HG03066 (cell line): ENCODE measurements around the gene TAF7.
"Not testable (repeated sequence)": the region's sequence is repeated elsewhere in the genome, so short reads cannot be mapped to it uniquely, and the experiment has no call there.

ENCODE experiments used
- ATAC-seq: cut with Tn5 transposase; IDR thresholded peaks from one replicate; pipeline ENCODE4 v1.9.1; 2021; ENCODE audit warnings: low read depth; ENCODE audit not compliant: unreplicated experiment

TAF7 gene

DNA sequence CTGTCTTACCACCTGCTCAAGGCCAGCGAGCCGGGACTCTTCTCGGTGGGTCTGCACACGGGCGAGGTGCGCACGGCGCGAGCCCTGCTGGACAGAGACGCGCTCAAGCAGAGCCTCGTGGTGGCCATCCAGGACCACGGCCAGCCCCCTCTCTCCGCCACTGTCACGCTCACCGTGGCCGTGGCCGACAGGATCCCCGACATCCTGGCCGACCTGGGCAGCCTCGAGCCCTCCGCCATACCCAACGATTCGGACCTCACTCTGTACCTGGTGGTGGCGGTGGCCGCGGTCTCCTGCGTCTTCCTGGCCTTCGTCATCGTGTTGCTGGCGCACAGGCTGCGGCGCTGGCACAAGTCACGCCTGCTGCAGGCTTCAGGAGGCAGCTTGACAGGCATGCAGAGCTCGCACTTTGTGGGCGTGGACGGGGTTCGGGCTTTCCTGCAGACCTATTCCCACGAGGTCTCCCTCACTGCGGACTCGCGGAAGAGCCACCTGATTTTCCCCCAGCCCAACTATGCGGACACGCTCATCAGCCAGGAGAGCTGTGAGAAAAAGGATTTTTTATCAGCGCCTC is 20.3 kb upstream of the TAF7 start:
- not testable (repeated sequence) for ATAC-seq

DNA sequence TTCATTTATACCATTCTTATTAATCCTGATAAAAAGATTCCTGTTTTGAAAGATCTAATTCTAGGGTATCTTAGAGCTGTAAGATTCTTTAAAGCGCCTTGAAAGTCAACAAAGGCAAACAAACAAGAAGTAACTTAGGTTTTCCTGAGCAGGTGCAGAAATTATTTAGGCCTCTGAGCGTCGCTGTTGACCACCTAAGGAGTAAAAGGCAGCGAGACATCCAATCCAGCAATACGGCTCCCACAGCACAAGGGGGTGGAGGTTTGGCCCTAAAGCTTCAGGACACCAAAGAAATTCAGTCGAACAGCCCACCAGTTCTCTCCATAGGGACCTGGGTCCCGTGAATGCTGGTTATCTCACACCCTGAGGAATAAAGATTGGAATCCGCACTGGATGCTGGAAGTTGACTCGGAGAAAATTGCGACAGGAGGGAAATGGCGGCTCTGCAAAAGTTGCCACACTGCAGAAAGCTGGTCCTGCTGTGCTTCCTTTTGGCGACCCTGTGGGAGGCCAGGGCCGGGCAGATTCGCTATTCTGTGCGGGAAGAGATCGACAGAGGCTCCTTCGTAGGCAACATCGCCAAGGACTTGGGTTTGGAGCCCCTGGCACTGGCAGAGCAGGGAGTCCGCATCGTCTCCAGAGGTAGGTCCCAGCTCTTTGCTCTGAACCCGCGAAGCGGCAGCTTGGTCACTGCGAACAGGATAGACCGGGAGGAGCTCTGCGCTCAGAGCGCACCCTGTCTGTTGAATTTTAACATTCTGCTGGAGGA is 18.1 kb upstream of the TAF7 start, which contains the start of gene PCDHGA2:
Gene PCDHGA2 (plus strand): TSS at position 223 of the 769 bp plus-strand sequence.
- ATAC-seq, result no peak

DNA sequence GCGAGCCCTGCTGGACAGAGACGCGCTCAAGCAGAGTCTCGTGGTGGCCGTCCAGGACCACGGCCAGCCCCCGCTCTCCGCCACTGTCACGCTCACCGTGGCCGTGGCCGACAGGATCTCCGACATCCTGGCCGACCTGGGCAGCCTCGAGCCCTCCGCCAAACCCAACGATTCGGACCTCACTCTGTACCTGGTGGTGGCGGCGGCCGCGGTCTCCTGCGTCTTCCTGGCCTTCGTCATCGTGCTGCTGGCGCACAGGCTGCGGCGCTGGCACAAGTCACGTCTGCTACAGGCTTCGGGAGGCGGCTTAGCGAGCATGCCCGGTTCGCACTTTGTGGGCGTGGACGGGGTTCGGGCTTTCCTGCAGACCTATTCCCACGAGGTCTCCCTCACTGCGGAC is 12.0 kb upstream of the TAF7 start:
- ATAC-seq, result not testable (repeated sequence)

DNA sequence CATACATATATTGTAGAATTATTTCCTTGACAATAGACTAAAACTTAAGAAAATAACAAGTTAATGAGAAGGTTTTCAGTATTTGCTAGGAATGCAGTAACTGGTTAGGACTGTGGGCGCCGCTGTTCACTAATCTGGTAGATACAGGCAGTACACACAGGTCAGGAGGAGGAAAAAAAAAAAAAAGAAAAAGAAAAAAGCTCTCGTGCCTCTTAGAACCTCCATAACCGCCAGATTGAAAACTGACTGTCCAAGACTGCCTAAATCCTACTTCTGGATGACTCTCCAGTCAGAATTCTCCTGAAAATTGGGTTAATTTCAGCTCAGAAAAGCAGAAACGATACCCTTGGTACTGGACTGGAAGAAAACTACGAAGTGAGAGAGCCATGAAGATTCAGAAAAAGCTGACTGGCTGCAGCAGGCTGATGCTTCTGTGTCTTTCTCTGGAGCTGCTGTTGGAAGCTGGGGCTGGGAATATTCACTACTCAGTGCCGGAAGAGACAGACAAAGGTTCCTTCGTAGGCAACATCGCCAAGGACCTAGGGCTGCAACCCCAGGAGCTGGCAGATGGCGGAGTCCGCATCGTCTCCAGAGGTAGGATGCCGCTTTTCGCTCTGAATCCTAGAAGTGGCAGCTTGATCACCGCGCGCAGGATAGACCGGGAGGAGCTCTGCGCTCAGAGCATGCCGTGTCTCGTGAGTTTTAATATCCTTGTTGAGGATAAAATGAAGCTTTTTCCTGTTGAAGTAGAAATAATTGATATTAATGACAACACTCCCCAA is 9.9 kb upstream of the TAF7 start, which contains the start of gene PCDHGA1:
Gene PCDHGA1 (plus strand): TSS at position 216 of the 782 bp plus-strand sequence.
- ATAC-seq, result peak; percentile 52

DNA sequence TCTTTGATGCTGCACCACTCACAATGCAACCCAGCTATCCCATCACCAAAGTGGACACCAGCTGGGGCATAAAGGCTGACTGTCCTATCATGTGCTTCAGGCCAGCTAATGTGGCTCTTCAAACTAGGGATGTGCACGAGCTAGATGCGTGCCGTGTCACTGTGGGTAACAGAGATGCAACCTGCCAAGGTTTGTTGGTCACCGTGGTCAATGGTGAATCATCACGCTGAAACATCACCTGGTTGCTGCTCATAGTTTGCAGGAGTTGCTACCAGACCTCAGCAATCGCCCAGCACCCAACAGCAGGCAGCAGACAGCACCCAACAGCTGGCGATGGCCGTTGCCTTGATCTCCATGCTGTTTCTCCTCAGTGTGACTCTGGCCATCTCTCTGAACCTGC is 7.6 kb upstream of the TAF7 start:
- ATAC-seq, result no peak

DNA sequence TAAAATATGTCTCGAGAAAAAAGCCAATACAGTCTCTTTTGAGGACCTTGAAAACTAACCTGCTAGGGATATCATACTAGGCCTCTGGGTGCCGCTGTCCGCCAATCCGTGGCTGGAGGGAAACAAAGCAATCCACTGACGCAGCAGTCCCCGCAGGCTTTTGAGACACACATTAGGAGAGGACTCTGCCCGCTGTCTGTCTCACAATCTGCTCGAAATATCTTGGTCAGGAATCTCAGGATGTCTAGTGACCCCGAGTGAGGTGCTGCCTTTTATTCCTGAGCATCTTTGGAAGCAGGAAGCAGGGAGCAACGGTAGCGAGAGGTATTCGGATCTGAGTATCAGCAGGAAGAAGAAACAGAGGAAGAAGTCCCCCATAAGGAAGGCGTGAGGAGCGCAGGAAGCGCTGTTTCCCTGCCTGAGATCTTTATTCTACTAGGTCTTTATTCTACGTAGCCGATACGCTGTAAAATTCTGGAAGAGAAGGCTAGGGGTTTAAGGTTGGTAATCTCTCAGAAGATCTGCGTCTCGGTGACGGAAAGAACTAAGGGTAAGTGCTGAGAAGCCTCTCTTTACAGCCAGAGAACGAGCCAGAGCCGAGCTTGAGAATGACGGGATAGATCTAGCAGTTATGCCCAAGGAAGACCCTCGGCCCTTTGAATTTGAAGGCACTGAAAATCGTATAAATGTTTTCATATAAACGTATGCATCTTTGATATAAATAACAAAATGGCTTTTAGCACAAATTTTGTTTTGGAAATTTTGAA is 5.7 kb upstream of the TAF7 start:
- ATAC-seq, result peak; percentile 62

DNA sequence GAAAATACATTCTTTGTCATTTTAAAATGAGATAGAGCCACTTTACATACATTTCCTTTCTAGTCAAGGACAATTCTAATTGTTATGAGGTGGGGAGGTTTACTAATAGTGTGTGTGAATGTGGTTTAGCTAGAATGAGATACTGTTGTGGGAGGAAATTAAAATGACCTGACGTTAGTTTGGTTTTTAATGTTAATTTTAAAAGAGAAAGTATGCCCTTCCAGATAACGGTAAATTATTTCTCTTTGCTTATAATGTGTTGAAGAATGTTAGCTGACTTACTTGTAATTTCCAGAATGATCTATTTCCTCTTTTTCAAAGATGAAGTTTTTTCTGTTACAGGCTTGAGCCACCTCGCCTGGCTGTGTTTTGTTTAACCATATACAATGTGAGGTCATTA is 1.7 kb upstream of the TAF7 start:
- no peak for ATAC-seq

DNA sequence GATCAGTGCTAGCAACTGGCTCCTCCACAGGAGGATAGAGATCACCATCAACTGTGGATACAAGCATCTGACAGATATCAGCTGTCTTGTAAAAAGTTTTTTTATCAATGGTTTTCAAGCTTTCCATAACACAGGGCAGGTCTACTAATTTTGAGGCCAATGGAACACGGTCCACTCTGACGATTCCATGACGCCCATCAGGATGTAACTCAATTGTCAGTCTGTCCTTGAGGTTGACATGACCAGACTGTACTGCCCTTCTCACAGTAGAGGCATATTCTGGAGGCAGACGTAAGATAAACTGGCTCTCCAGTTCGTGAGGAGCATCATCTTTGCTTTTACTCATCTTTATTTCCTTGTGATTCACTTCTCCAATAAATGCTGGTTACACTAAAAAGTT is 885 bp downstream of the TAF7 start:
- no peak for ATAC-seq

DNA sequence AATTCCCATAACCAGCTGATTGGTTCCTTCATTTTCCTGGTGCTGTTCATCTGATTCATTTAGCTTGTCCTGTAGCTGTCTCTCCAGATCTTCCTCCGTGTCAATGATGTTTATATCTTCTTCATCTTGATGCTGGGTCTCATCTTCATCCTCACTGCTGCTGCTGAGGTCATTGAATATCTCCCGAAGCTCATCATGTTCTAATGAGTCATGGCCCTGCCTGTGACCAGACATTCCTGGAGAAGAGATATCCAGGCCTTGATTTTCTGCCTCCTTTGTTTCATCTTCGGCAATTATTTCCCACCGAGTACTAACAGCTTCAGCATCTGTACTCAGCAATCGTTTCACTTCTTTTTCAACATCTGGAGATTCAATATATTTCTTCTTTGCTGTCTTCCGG is 1.4 kb downstream of the TAF7 start:
- ATAC-seq, result no peak

DNA sequence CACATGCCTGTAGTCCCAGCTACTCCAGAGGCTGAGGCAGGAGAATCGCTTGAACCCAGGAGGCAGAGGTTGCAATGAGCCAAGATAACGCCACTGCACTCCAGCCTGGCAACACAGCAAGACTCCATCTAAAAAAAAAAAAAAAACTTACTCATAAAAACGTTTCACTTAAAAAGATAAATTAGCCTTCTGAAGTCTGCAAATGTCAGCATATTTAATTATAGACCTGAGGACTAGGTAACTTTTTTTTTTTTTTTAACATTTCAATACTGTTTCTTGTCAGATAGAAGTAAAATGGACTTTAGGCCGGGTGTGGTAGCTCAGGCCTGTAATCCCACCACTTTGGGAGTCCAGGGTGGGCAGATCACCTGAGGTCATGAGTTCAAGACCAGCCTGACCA is 3.6 kb downstream of the TAF7 start:
- ATAC-seq, result not testable (repeated sequence)

DNA sequence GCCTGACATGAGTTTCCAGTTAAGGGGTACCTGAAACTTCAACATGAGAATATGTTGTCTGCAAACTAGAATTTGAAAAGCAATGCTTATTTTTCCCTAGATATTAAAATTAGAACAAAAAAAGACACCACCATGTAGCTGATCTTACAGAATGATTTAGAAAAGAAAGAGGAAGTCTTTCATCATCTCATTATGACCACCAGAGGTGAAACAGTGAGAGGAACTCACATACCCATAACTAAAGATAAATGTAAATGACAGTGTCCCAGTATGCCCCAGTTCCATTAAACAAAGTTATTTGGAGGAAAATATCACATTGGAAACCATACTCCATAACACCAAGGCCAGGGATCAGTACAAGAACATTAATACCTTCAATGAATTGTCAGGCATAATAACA is 6.9 kb downstream of the TAF7 start:
- no peak for ATAC-seq

DNA sequence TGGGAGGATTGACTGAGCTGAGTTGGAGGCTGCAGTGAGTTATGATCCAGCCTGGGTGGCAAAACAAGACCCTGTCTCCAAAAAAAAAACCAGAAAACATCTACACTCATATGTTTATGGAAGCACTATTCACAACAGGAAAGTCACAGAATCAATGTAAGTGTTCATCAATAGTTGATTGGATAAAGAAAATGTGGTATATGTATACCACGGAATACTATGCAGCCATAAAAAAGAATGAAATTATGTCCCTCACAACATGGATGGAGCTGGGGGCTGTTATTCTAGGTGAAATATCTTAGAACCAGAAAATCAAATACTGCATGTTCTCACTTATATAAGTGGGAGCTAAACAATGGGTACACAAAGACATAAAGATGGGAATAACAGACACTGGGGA is 14.0 kb downstream of the TAF7 start:
- ATAC-seq, result no peak

DNA sequence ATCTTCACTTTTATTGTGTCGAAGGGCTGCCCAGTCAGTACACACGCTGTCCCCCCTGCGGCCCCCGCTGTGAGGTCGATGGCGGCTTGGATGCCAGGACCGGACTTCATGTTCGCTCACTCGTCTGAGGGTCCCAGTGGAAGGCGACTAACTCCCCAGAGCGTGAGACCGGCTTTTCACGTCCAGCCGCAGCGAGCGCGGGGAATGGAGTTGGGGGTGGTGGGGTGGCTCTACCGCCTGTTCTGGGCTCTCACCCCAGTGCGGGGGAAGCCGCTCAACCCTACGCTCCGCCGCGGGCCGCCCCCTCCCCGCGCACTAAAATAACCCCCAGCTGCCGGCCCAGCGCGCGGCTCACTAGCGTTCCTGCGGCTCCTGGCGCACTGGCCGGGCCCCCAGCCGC is 16.8 kb downstream of the TAF7 start, which contains the start of gene SLC25A2:
Gene SLC25A2 (minus strand): TSS at position 294 of the 400 bp plus-strand sequence. CDS start 184 bp downstream, at position 110.
- ATAC-seq, result no peak

DNA sequence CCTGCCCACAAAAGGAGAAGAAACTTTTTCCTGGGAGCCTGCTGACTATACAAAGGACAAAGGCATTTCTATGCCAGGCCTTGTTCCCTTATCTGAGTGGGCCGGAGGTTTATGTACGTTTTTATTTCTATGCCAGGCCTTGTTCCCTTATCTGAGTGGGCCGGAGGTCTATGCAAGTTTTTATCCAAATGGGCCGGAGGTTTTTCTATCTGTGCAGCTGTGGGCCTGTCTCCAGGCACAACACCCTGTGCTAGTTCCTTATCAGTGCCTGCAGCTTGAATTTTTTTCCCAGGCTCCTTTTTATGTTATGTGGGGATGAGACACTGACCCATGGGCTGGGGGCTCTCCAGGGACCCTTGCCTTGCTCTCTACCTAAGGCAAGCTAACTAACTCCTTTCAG is 22.2 kb downstream of the TAF7 start:
- no peak for ATAC-seq

DNA sequence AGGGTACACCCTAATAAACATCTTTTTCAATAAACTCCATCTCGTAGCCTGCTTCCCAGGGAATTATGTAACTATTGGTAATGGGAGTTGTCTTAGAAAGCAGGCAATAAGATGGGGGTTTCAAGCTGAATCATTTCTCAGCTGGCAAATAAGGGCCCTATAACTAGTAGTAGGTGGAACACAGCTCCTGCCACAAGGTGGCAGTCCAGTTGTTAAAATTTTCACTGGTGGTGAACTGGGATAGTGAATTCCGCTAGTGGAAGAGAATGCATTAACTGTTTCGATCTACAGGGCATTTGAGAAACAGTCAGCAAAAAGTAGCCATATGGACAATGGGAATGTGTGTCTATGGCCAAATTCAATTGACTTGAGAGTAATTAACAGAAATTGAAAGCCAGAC is 47.7 kb downstream of the TAF7 start:
- no peak for ATAC-seq

DNA sequence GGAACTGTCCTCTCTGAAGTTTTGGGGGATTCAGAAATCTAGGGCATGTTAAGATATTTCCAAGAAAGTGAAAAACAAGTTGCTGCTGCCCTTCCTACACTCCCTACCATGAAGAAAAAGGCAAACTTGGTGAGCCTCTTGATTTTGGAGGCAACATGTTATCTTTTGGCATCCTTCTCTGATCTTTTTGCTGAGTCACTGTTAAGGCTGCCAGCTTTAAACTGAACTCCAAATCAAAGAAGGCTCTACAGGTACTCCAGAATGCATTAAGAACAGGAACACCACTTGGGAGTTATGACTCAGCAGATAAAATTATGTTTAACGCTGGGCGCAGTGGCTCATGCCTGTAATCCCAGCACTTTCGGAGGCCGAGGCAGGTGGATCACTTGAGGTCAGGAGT is 51.4 kb downstream of the TAF7 start:
- no peak for ATAC-seq
